HepG2 (cell line): ENCODE results near the gene TMBIM6. TPM values are rescaled to one million over a fixed set of nuclear protein-coding genes. Genes with fewer than 3 reads are reported as not detected.

Source experiments
- ATAC-seq: fragments of 200-7000 bp; cut with Tn5 transposase; 3 replicates; pipeline ENCODE4 v1.9.1; 2020; ENCODE audit warnings: mild to moderate bottlenecking, moderate library complexity
- BruUV-seq: library from RNA; stranded (reverse); fragments of 400-500 nt; replicated peaks from 2 replicates; lab custom pipeline; 2021; lab: Mats Ljungman, UMichigan
- CTCF ChIA-PET: fragments of 300-600 bp; formaldehyde crosslinking; extraction: SDS; loops from one replicate; lab custom pipeline; 2021; ENCODE audit warnings: low total read pairs, inconsistent platforms, low intra/inter-chr PET ratio; lab: Yijun Ruan, JAX
- POLR2A ChIA-PET: fragments of 350-600 bp; sonication (Branson Sonifier 250); formaldehyde crosslinking; loops from one replicate; lab custom pipeline; 2020; ENCODE audit warnings: antibody characterized with exemption, inconsistent platforms; lab: Yijun Ruan, JAX
- DNase-seq: peaks from one replicate; pipeline ENCODE4 v3.0.0-alpha.2; 2015; ENCODE audit warnings: low spot score
- FAIRE-seq: peaks from 3 replicates; lab custom pipeline; 2011; peaks lifted over from hg19 to GRCh38; lab: Jason Lieb, UNC
- H2AFZ ChIP-seq: one replicate; pipeline ENCODE4 v1.6.1; 2011; ENCODE audit warnings: low read length, inconsistent platforms
- H3K27ac ChIP-seq: fragments of 300-600 bp; 3 replicates; pipeline ENCODE4 v1.8.0; 2011; ENCODE audit warnings: mixed run types, mild to moderate bottlenecking, mixed read lengths, low read length, inconsistent platforms; ENCODE audit not compliant: insufficient read depth; ENCODE audit errors: extremely low read length
- H3K27me3 ChIP-seq, 2 experiments: fragments of 200-600 bp in 1 of 2; 2 replicates in 1 of 2; 3 replicates in 1 of 2; pipeline versions ENCODE4 v1.6.0 to v1.8.0; 2011; ENCODE audit warnings: low read length in 2 of 2, mild to moderate bottlenecking in 2 of 2, moderate library complexity in 2 of 2, inconsistent platforms in 1 of 2; ENCODE audit not compliant: insufficient read depth in 2 of 2, control insufficient read depth in 1 of 2
- H3K36me3 ChIP-seq, 2 experiments: fragments of 200-600 bp in 1 of 2; replicated peaks in 1 of 2; 2 replicates in 1 of 2; 3 replicates in 1 of 2; pipeline versions ENCODE4 v1.5.1 to v1.8.0; 2011; ENCODE audit warnings: low read length in 2 of 2, inconsistent platforms in 1 of 2; ENCODE audit not compliant: insufficient read depth in 2 of 2, control insufficient read depth in 1 of 2
- H3K4me1 ChIP-seq: 2 replicates; pipeline ENCODE4 v1.5.1; 2012; ENCODE audit warnings: low read length, inconsistent platforms; ENCODE audit not compliant: insufficient read depth
- H3K4me2 ChIP-seq: 2 replicates; pipeline ENCODE4 v1.6.0; 2011; ENCODE audit warnings: low read depth, low read length, inconsistent platforms
- H3K4me3 ChIP-seq, 3 experiments: fragments of 200-600 bp in 1 of 3; sonication (generic), shearing (Covaris generic) in 1 of 3; replicated peaks in 1 of 3; 2 replicates each; pipeline ENCODE4 v1.5.1; 2011 to 2016; ENCODE audit warnings: low read length in 3 of 3, inconsistent platforms in 2 of 3, low read depth in 2 of 3, mild to moderate bottlenecking in 2 of 3, control low read depth in 1 of 3, mixed read lengths in 1 of 3; ENCODE audit not compliant: insufficient read depth in 1 of 3
- H3K79me2 ChIP-seq: one replicate; pipeline ENCODE4 v1.6.1; 2011; ENCODE audit warnings: low read length, inconsistent platforms; ENCODE audit not compliant: insufficient read depth
- H3K9ac ChIP-seq: 2 replicates; pipeline ENCODE4 v1.6.0; 2011; ENCODE audit warnings: mild to moderate bottlenecking, low read depth, low read length, inconsistent platforms; ENCODE audit not compliant: insufficient read depth
- H3K9me3 ChIP-seq: 2 replicates; pipeline ENCODE4 v1.5.1; 2012; ENCODE audit warnings: mild to moderate bottlenecking, low read length
- H4K20me1 ChIP-seq: 2 replicates; pipeline ENCODE4 v1.6.0; 2011; ENCODE audit warnings: inconsistent platforms, mild to moderate bottlenecking, low read length, moderate library complexity; ENCODE audit not compliant: insufficient read depth
- AHR ChIP-seq: IDR thresholded peaks from 2 replicates; pipeline ENCODE4 v1.6.1; 2018; ENCODE audit warnings: missing genetic modification reagents, missing compliant biosample characterization
- ATRX ChIP-seq: sonication (generic); formaldehyde crosslinking; IDR thresholded peaks from 2 replicates; pipeline ENCODE4 v1.4.0; 2020; ENCODE audit warnings: missing genetic modification reagents, borderline replicate concordance
- LRRFIP1 ChIP-seq: sonication (generic); formaldehyde crosslinking; conservative IDR thresholded peaks from 2 replicates; pipeline ENCODE4 v1.4.0; 2020; ENCODE audit warnings: missing genetic modification reagents
- PAWR ChIP-seq: sonication (generic); formaldehyde crosslinking; IDR thresholded peaks from 2 replicates; pipeline ENCODE4 v1.4.0; 2020; ENCODE audit warnings: missing genetic modification reagents, mild to moderate bottlenecking, borderline replicate concordance
- PBX2 ChIP-seq: IDR thresholded peaks from 2 replicates; pipeline ENCODE4 v1.6.1; 2016; ENCODE audit warnings: control low read depth
- SOX6 ChIP-seq, 2 experiments: fragments of 450-650 bp in 1 of 2; sonication (generic) in 1 of 2; formaldehyde crosslinking in 1 of 2; IDR thresholded peaks; 2 replicates each; pipeline versions ENCODE4 v1.4.0 to v1.6.1; 2017 to 2020; ENCODE audit warnings: antibody characterized with exemption in 1 of 2, mild to moderate bottlenecking in 1 of 2, missing genetic modification reagents in 1 of 2
- SP5 ChIP-seq: IDR thresholded peaks from 2 replicates; pipeline ENCODE4 v1.6.1; 2016; ENCODE audit warnings: low read depth, borderline replicate concordance
- THAP11 ChIP-seq: IDR thresholded peaks from 2 replicates; pipeline ENCODE4 v1.6.1; 2016; ENCODE audit warnings: missing biosample characterization, missing genetic modification reagents
- ZNF292 ChIP-seq: sonication (generic); formaldehyde crosslinking; IDR thresholded peaks from 2 replicates; pipeline ENCODE4 v1.8.1; 2022; ENCODE audit warnings: mild to moderate bottlenecking, low read depth, missing genetic modification reagents, borderline replicate concordance
- ZNF33B ChIP-seq: sonication (generic); formaldehyde crosslinking; IDR thresholded peaks from 2 replicates; pipeline ENCODE4 v1.5.1; 2020; ENCODE audit warnings: mild to moderate bottlenecking, missing genetic modification reagents
- ZNF501 ChIP-seq: sonication (generic); formaldehyde crosslinking; IDR thresholded peaks from 2 replicates; pipeline ENCODE4 v1.5.1; 2020; ENCODE audit warnings: mild to moderate bottlenecking, moderate library complexity, missing genetic modification reagents
- ZNF572 ChIP-seq: sonication (generic); formaldehyde crosslinking; IDR thresholded peaks from 2 replicates; pipeline ENCODE4 v1.5.1; 2020; ENCODE audit warnings: mild to moderate bottlenecking, missing genetic modification reagents
- ZNF761 ChIP-seq: sonication (generic); formaldehyde crosslinking; conservative IDR thresholded peaks from 2 replicates; pipeline ENCODE4 v1.4.0; 2020; ENCODE audit warnings: mild to moderate bottlenecking, missing genetic modification reagents
- WGBS: methylation state at CpG from one replicate; pipeline ENCODE4 v1.1.6; 2017; ENCODE audit warnings: low lambda C conversion rate; 5-methylcytosine and 5-hydroxymethylcytosine counted together
- in situ Hi-C: cut with HindIII; loops from 2 replicates; pipeline ENCODE4 v1.10.0; 2017; ENCODE audit warnings: low pct_unique_long_range_greater_than_20kb; ENCODE audit not compliant: extremely low pct_ligation_motif_present
- intact Hi-C: fragments of 100-400 bp; cut with micrococcal nuclease; formaldehyde crosslinking; loops from one replicate; pipeline ENCODE4 v1.10.0; 2022; ENCODE audit not compliant: unreplicated experiment
- polyA plus RNA-seq, 8 experiments: library from polyadenylated mRNA; depleted of rRNA in 3 of 8; stranded (reverse) in 7 of 8; unstranded in 1 of 8; fragments of >200 nt; fragmentation: Illumina TruSeq in 4 of 8; extraction: Trizol in 4 of 8; gene quantifications; 2 replicates each; pipeline versions ENCODE4 v1.2.1 to v1.2.3, GENCODE V29; 2011 to 2016; ENCODE audit warnings: low read depth in 4 of 8, missing spikeins in 1 of 8, mixed read lengths in 1 of 8; ENCODE audit not compliant: insufficient read depth in 1 of 8
- total RNA-seq, 5 experiments: library from RNA; depleted of rRNA; stranded (reverse); fragments of >200 nt; fragmentation: Illumina TruSeq; extraction: Trizol; gene quantifications; 2 replicates each; pipeline ENCODE4 v1.2.3, GENCODE V29; 2016; ENCODE audit warnings: low read depth in 1 of 5
- TF ChIP-seq, protein P1 (sequence below): sonication (generic); formaldehyde crosslinking; IDR thresholded peaks from 2 replicates; pipeline ENCODE4 v1.5.1; 2020; ENCODE audit warnings: mild to moderate bottlenecking, missing genetic modification reagents

The TMBIM6 gene
- total and polyA plus RNA-seq, 2 of the 13 experiments (the other 11 are each of a cell fraction or from before 2014, with no cell fraction given) = 412 to 468 TPM

GRCh38 chr12:49794021-49794420, 52.7 kb downstream of the TMBIM6 start:
- no peak overlapping the region for H3K4me2 ChIP-seq
- FAIRE-seq (no peak), ATAC-seq (no peak), DNase-seq (no peak)
- H3K9me3 ChIP-seq = no peaks in the 10 kb centered on the region
- H3K9ac ChIP-seq = no peak overlapping the region
- CTCF ChIA-PET = no interaction called here
- H3K27me3 ChIP-seq = no peaks in the 10 kb centered on the region
- POLR2A ChIA-PET = no interaction called here
- 92% methylated on average over 5 of the region's 5 CpGs for WGBS
- in situ Hi-C loops = loop anchor here (5.0 kb wide), 1 partner anchor 33 kb away; the partner anchor contains the start of gene NCKAP5L
- H3K36me3 ChIP-seq = peaks cover 7 to 20% of the 10 kb centered on the region in 2 experiments; a peak in 4 of 5 replicates
- H3K27ac ChIP-seq = no peak overlapping the region
- BruUV-seq = no TSS peak
- H3K4me1 ChIP-seq = no peaks in the 10 kb centered on the region
- no peaks in the 10 kb centered on the region for H4K20me1 ChIP-seq
- TF ChIP-seq PAWR = no peak
- no peak for TF ChIP-seq ZNF33B (CRISPR knock-in tag)
- no peak for TF ChIP-seq AHR (CRISPR knock-in tag)
- TF ChIP-seq, protein P1, sequence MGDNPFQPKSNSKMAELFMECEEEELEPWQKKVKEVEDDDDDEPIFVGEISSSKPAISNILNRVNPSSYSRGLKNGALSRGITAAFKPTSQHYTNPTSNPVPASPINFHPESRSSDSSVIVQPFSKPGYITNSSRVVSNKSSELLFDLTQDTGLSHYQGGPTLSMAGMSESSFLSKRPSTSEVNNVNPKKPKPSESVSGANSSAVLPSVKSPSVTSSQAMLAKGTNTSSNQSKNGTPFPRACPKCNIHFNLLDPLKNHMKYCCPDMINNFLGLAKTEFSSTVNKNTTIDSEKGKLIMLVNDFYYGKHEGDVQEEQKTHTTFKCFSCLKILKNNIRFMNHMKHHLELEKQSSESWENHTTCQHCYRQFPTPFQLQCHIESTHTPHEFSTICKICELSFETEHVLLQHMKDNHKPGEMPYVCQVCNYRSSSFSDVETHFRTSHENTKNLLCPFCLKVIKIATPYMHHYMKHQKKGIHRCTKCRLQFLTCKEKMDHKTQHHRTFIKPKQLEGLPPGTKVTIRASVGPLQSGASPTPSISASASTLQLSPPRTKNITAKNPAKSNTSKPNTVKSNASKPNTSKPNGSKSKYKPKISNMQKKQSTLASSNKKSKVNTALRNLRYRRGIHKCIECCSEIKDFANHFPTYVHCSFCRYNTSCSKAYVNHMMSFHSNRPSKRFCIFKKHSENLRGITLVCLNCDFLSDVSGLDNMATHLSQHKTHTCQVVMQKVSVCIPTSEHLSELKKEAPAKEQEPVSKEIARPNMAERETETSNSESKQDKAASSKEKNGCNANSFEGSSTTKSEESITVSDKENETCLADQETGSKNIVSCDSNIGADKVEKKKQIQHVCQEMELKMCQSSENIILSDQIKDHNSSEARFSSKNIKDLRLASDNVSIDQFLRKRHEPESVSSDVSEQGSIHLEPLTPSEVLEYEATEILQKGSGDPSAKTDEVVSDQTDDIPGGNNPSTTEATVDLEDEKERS (CRISPR knock-in tag) = no peak
- TF ChIP-seq SOX6 (IDR thresholded peaks at IDR 0.05) = no peak
- no peak for TF ChIP-seq SOX6 (CRISPR knock-in tag; IDR thresholded peaks at IDR 0.05)
- TF ChIP-seq ZNF572 = no peak
- no peak for TF ChIP-seq THAP11 (CRISPR knock-in tag)
- TF ChIP-seq ZNF761 (CRISPR knock-in tag) = no peak
- no peak for TF ChIP-seq ZNF292 (CRISPR knock-in tag)
- no peak for TF ChIP-seq LRRFIP1 (CRISPR knock-in tag)
- no peak for TF ChIP-seq ATRX (CRISPR knock-in tag)
- TF ChIP-seq PBX2 (CRISPR knock-in tag) = no peak
- TF ChIP-seq ZNF501 (CRISPR knock-in tag) = no peak
- TF ChIP-seq SP5 (CRISPR knock-in tag) = no peak
- TF ChIP-seq, all 625 proteins: peak for 0
- Histone ChIP-seq H3K79me2 (no peaks in the 10 kb centered on the region), H3K4me3 (no peak overlapping the region), H2AFZ (no peak overlapping the region)
- intact Hi-C loops = no loop called here
